GM18526 (cell line): Measurements from ENCODE around the gene WNT7A.

Experiments used
- POLR2A ChIP-seq: IDR thresholded peaks from 3 replicates; pipeline ENCODE4 v1.6.1; 2011; ENCODE audit not compliant: insufficient read length; ENCODE audit errors: extremely low read depth

The WNT7A gene

GRCh38 chr3:13770170-13771169 is 109.4 kb downstream of the WNT7A start:
- TF ChIP-seq POLR2A = no peak

GRCh38 chr3:13769422-13769821 is 110.4 kb downstream of the WNT7A start:
- no peak for TF ChIP-seq POLR2A

GRCh38 chr3:13768453-13768852 is 111.4 kb downstream of the WNT7A start:
- TF ChIP-seq POLR2A = no peak

GRCh38 chr3:13767896-13768295 is 112.0 kb downstream of the WNT7A start:
- no peak for TF ChIP-seq POLR2A

GRCh38 chr3:13767030-13767429 is 112.8 kb downstream of the WNT7A start:
- TF ChIP-seq POLR2A = no peak
